GM23338 (cell line): Measurements from ENCODE around the gene SARM1. TPM values are rescaled to one million over a fixed set of nuclear protein-coding genes. Genes with fewer than 3 reads are reported as not detected.

ENCODE experiments used
- ATAC-seq: fragments of 200-7000 bp; cut with Tn5 transposase; 3 replicates; pipeline ENCODE4 v1.9.1; 2020
- DNase-seq: peaks from one replicate; pipeline ENCODE4 v3.0.0-alpha.2; 2015; ENCODE audit warnings: low spot score
- H2AFZ ChIP-seq: fragments of 200-600 bp; sonication (generic); 2 replicates; pipeline ENCODE4 v1.8.0; 2016; ENCODE audit warnings: antibody characterized with exemption, mild to moderate bottlenecking, moderate library complexity
- H3F3A ChIP-seq: fragments of 200-600 bp; sonication (generic); replicated peaks from 2 replicates; pipeline ENCODE4 v1.8.0; 2017; ENCODE audit warnings: antibody characterized with exemption, mixed run types, low read depth
- H3K27ac ChIP-seq: fragments of 200-600 bp; sonication (generic); 2 replicates; pipeline ENCODE4 v1.6.1; 2016; ENCODE audit warnings: low read depth
- H3K27me3 ChIP-seq: fragments of 200-600 bp; sonication (generic); 2 replicates; pipeline ENCODE4 v1.8.0; 2016; ENCODE audit warnings: mild to moderate bottlenecking, mixed run types, moderate library complexity; ENCODE audit not compliant: insufficient read depth
- H3K36me3 ChIP-seq: fragments of 200-600 bp; sonication (generic); 2 replicates; pipeline ENCODE4 v1.8.0; 2016; ENCODE audit warnings: mild to moderate bottlenecking; ENCODE audit not compliant: insufficient read depth
- H3K4me1 ChIP-seq: fragments of 200-600 bp; sonication (generic); 2 replicates; pipeline ENCODE4 v1.8.0; 2016; ENCODE audit warnings: mild to moderate bottlenecking, moderate library complexity; ENCODE audit not compliant: insufficient read depth
- H3K4me2 ChIP-seq: fragments of 200-600 bp; sonication (generic); 2 replicates; pipeline ENCODE4 v1.7.1; 2017; ENCODE audit warnings: mixed run types
- H3K4me3 ChIP-seq: fragments of 200-600 bp; sonication (generic); 2 replicates; pipeline ENCODE4 v1.6.1; 2016; ENCODE audit warnings: mixed run types
- H3K79me2 ChIP-seq: fragments of 200-600 bp; sonication (generic); replicated peaks from 2 replicates; pipeline ENCODE4 v1.8.0; 2017; ENCODE audit warnings: mild to moderate bottlenecking; ENCODE audit not compliant: insufficient read depth
- H3K9me2 ChIP-seq: fragments of 200-600 bp; sonication (generic); 2 replicates; pipeline ENCODE4 v1.8.0; 2017; ENCODE audit not compliant: insufficient read depth
- H4K20me1 ChIP-seq: fragments of 200-600 bp; sonication (generic); replicated peaks from 2 replicates; pipeline ENCODE4 v1.8.0; 2017; ENCODE audit warnings: mild to moderate bottlenecking; ENCODE audit not compliant: insufficient read depth
- H3K27ac Mint-ChIP-seq: 2 replicates; pipeline ENCODE4 v1.8.0; 2020; ENCODE audit warnings: inconsistent platforms, mild to moderate bottlenecking, moderate library complexity, mixed read lengths
- H3K27me3 Mint-ChIP-seq: 3 replicates; pipeline ENCODE4 v1.8.0; 2022; ENCODE audit warnings: low read depth, mild to moderate bottlenecking, moderate library complexity, mixed read lengths, inconsistent platforms; ENCODE audit not compliant: insufficient read depth, poor library complexity
- H3K36me3 Mint-ChIP-seq: 3 replicates; pipeline ENCODE4 v1.8.0; 2021; ENCODE audit warnings: low read depth, mild to moderate bottlenecking, inconsistent platforms, moderate library complexity, mixed read lengths
- H3K4me1 Mint-ChIP-seq: 3 replicates; pipeline ENCODE4 v1.8.0; 2020; ENCODE audit warnings: mild to moderate bottlenecking, inconsistent platforms, mixed read lengths
- H3K4me3 Mint-ChIP-seq: 3 replicates; pipeline ENCODE4 v1.8.0; 2021; ENCODE audit warnings: moderate library complexity, mild to moderate bottlenecking, inconsistent platforms, mixed read lengths
- H3K9me3 Mint-ChIP-seq: 3 replicates; pipeline ENCODE4 v1.8.0; 2020; ENCODE audit warnings: moderate library complexity, mild to moderate bottlenecking, inconsistent platforms, mixed read lengths
- EZH2 ChIP-seq: fragments of 200-600 bp; sonication (generic); IDR thresholded peaks from one replicate; pipeline ENCODE4 v1.8.0; 2017; ENCODE audit warnings: antibody characterized with exemption, mild to moderate bottlenecking, low read depth; ENCODE audit not compliant: unreplicated experiment
- JUNB ChIP-seq: IDR thresholded peaks from one replicate; pipeline ENCODE4 v1.6.1; 2016; ENCODE audit warnings: antibody characterized with exemption; ENCODE audit not compliant: unreplicated experiment
- NANOG ChIP-seq: IDR thresholded peaks from 2 replicates; pipeline ENCODE4 v1.6.1; 2016; ENCODE audit warnings: antibody characterized with exemption, borderline replicate concordance
- POLR2AphosphoS5 ChIP-seq: IDR thresholded peaks from 2 replicates; pipeline ENCODE4 v1.6.1; 2016; ENCODE audit warnings: antibody characterized with exemption, low read depth
- ZNF114 ChIP-seq: fragments of 250-450 bp; sonication (Bioruptor Pico); IDR thresholded peaks from 2 replicates; pipeline ENCODE4 v1.5.0; 2020; ENCODE audit warnings: mild to moderate bottlenecking, moderate library complexity
- ZNF331 ChIP-seq: fragments of 250-450 bp; sonication (Bioruptor Pico); IDR thresholded peaks from 2 replicates; pipeline ENCODE4 v1.5.0; 2020; ENCODE audit warnings: low read depth, mild to moderate bottlenecking, moderate library complexity
- polyA plus RNA-seq: library from polyadenylated mRNA; unstranded; fragments of >200 nt; fragmentation: Nextera tagmentation; extraction: Ambion mirVana; gene quantifications from 2 replicates; pipeline ENCODE4 v1.2.1, GENCODE V29; 2016
- total RNA-seq: library from RNA; depleted of rRNA; stranded (reverse); fragments of >200 nt; shearing (Covaris generic); gene quantifications from 2 replicates; pipeline ENCODE4 v1.2.3, GENCODE V29; 2014
- TF ChIP-seq, protein P1 (sequence below), 2 experiments: fragments of 200-600 bp in 1 of 2; sonication (generic) in 1 of 2; conservative IDR thresholded peaks; 2 replicates each; pipeline versions ENCODE4 v1.5.1 to v1.6.1; 2016 to 2017; ENCODE audit warnings: antibody characterized with exemption in 2 of 2, low read depth in 2 of 2, mild to moderate bottlenecking in 2 of 2, moderate library complexity in 1 of 2
- TF ChIP-seq, protein P2 (sequence below): IDR thresholded peaks from 2 replicates; pipeline ENCODE4 v1.6.1; 2016; ENCODE audit warnings: antibody characterized with exemption
- TF ChIP-seq, protein P3 (sequence below): IDR thresholded peaks from one replicate; pipeline ENCODE4 v1.6.1; 2018; ENCODE audit warnings: antibody characterized with exemption; ENCODE audit not compliant: unreplicated experiment

Gene SARM1
- total and polyA plus RNA-seq, 2 experiments from 2014 or later: 0.89 to 15.3 TPM

DNA sequence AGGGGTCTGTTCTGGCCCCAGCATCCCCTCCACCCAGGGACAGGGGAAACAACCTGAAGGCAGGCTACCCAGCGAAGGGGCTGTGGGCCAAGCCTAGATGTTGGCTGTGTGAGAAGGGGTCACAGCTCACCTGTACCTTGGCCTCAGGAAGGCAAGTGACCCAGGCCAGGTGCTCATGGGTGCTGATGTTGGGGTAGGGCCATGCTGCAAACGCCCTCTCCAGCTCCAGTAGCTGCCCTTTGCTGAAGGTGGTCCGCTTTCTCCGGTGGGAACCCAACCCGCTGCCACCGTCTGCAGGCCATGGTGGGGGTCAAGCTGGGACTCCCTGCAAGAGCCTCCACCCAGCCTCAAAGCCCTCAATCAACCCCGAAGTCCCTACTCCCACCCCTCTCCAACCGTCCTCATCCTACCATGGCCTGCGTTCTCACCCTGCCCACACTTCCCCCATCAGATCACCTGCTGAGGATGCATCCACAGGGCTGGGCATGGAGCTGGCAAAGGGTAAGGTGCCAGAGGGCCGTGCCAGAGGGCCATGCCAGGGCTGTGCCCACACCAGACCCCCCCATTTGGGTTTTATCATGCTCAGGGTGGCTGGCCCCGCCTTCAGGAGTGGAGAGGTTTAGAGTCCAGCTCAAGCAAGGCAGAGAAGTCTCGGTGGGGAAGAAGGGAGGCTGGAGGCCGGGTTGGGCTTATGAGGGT is 6.7 kb upstream of the SARM1 start, which contains the start of gene SEBOX:
TSS of gene SEBOX (minus strand) at position 535 of the 699 bp plus-strand sequence. CDS start at position 487, 48 bp downstream.
- H3K36me3 Mint-ChIP-seq: peaks cover 25% of the 10 kb centered on the region
- Histone ChIP-seq H3K79me2 (no peaks in the 10 kb centered on the region), H2AFZ (no peak within 1 kb of the TSS), H3K27me3 (no peaks in the 10 kb centered on the region), H3K4me2 (no peak within 1 kb of the TSS), H3F3A (no peaks in the 10 kb centered on the region), H3K36me3 (peaks cover 13% of the 10 kb centered on the region), H3K4me1 (no peaks in the 10 kb centered on the region), H3K27ac (no peak within 1 kb of the TSS), H3K9me2 (no peaks in the 10 kb centered on the region), H4K20me1 (no peaks in the 10 kb centered on the region; the same call in 1 of the 2 replicates), H3K4me3 (no peak within 1 kb of the TSS)
- no peak within 1 kb of the TSS for H3K27ac Mint-ChIP-seq
- H3K4me1 Mint-ChIP-seq: peaks cover 3% of the 10 kb centered on the region
- H3K9me3 Mint-ChIP-seq: no peaks in the 10 kb centered on the region
- no peak within 1 kb of the TSS for H3K4me3 Mint-ChIP-seq
- TF ChIP-seq JUNB: no peak
- TF ChIP-seq NANOG: no peak
- peaks cover 8% of the 10 kb centered on the region for H3K27me3 Mint-ChIP-seq
- DNase-seq (no peak), ATAC-seq (no peak)

DNA sequence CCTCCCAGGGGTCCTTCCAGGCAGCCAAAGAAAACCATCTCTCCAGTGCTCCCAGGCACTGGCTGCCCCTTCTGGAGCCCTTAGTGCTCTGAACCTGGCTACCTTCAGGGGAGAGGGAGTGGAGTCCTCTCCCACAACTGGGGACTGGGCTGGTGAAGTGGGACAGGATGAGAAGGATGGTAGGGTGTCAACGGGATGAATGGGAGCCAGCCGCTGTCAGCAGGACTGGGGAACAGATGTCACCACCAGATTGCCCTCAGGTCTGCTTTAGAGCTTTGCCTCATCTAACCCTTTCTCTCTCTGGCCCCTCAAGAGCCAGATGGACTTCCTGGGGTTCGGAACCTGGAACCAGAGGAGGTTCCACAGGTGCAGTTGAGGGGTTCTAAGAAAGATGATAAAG is 6.0 kb upstream of the SARM1 start:
- Histone ChIP-seq H3K36me3 (peaks cover 8% of the 10 kb centered on the region; the same call in 1 of the 2 replicates), H4K20me1 (no peaks in the 10 kb centered on the region; the same call in 1 of the 2 replicates), H3K27ac (no peak overlapping the region), H2AFZ (no peak overlapping the region), H3K79me2 (no peaks in the 10 kb centered on the region), H3K4me3 (no peak overlapping the region), H3K9me2 (no peaks in the 10 kb centered on the region), H3F3A (no peaks in the 10 kb centered on the region; the same call in 1 of the 2 replicates), H3K4me2 (no peak overlapping the region), H3K4me1 (peaks cover 2% of the 10 kb centered on the region; the same call in 1 of the 2 replicates), H3K27me3 (no peaks in the 10 kb centered on the region)
- DNase-seq (no peak), ATAC-seq (no peak)
- Mint-ChIP-seq H3K4me1 (peaks cover 10% of the 10 kb centered on the region), H3K27me3 (peaks cover 11% of the 10 kb centered on the region), H3K27ac (no peak overlapping the region), H3K4me3 (no peak overlapping the region), H3K36me3 (peaks cover 19% of the 10 kb centered on the region), H3K9me3 (no peaks in the 10 kb centered on the region)
- TF ChIP-seq, protein P1, sequence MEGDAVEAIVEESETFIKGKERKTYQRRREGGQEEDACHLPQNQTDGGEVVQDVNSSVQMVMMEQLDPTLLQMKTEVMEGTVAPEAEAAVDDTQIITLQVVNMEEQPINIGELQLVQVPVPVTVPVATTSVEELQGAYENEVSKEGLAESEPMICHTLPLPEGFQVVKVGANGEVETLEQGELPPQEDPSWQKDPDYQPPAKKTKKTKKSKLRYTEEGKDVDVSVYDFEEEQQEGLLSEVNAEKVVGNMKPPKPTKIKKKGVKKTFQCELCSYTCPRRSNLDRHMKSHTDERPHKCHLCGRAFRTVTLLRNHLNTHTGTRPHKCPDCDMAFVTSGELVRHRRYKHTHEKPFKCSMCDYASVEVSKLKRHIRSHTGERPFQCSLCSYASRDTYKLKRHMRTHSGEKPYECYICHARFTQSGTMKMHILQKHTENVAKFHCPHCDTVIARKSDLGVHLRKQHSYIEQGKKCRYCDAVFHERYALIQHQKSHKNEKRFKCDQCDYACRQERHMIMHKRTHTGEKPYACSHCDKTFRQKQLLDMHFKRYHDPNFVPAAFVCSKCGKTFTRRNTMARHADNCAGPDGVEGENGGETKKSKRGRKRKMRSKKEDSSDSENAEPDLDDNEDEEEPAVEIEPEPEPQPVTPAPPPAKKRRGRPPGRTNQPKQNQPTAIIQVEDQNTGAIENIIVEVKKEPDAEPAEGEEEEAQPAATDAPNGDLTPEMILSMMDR (conservative IDR thresholded peaks at IDR 0.05; ENCODE audit: low read depth in 2 of 2): no peak
- TF ChIP-seq ZNF331 (CRISPR knock-in tag): no peak

DNA sequence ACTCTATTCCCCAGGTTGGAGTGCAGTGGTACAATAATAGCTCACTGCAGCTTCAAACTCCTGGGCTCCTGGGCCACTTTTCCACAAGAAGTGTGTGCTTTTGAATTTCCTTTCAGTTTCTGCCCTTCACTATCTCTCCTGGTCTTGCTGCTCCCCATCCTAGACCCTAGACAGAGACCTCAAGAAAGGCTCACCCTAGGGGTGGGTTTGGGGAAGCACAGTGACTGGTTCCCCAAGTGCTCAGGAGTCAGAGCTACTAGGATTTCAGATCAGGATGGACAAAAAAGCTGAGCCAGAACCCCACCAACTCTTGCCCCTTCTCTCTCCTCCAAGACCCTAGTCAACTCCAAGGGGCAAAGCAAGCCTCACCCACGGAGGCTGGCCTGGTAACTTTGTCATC is 4.9 kb upstream of the SARM1 start:
- DNase-seq: peak; percentile 39
- no peak overlapping the region for H3K4me3 Mint-ChIP-seq
- no peak for TF ChIP-seq EZH2
- TF ChIP-seq, protein P1 (conservative IDR thresholded peaks at IDR 0.05; ENCODE audit: low read depth in 2 of 2): peak; percentile 12 to 30; a peak in 3 of 4 replicates
- TF ChIP-seq, protein P2, sequence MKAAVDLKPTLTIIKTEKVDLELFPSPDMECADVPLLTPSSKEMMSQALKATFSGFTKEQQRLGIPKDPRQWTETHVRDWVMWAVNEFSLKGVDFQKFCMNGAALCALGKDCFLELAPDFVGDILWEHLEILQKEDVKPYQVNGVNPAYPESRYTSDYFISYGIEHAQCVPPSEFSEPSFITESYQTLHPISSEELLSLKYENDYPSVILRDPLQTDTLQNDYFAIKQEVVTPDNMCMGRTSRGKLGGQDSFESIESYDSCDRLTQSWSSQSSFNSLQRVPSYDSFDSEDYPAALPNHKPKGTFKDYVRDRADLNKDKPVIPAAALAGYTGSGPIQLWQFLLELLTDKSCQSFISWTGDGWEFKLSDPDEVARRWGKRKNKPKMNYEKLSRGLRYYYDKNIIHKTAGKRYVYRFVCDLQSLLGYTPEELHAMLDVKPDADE: no peak
- no peak for TF ChIP-seq ZNF114 (CRISPR knock-in tag)
- no peak for TF ChIP-seq POLR2AphosphoS5
- TF ChIP-seq, protein P3, sequence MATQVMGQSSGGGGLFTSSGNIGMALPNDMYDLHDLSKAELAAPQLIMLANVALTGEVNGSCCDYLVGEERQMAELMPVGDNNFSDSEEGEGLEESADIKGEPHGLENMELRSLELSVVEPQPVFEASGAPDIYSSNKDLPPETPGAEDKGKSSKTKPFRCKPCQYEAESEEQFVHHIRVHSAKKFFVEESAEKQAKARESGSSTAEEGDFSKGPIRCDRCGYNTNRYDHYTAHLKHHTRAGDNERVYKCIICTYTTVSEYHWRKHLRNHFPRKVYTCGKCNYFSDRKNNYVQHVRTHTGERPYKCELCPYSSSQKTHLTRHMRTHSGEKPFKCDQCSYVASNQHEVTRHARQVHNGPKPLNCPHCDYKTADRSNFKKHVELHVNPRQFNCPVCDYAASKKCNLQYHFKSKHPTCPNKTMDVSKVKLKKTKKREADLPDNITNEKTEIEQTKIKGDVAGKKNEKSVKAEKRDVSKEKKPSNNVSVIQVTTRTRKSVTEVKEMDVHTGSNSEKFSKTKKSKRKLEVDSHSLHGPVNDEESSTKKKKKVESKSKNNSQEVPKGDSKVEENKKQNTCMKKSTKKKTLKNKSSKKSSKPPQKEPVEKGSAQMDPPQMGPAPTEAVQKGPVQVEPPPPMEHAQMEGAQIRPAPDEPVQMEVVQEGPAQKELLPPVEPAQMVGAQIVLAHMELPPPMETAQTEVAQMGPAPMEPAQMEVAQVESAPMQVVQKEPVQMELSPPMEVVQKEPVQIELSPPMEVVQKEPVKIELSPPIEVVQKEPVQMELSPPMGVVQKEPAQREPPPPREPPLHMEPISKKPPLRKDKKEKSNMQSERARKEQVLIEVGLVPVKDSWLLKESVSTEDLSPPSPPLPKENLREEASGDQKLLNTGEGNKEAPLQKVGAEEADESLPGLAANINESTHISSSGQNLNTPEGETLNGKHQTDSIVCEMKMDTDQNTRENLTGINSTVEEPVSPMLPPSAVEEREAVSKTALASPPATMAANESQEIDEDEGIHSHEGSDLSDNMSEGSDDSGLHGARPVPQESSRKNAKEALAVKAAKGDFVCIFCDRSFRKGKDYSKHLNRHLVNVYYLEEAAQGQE: no peak

More for the DNA sequence above, 4.9 kb upstream of the SARM1 start:
- Histone ChIP-seq H4K20me1 (no peaks in the 10 kb centered on the region), H3K79me2 (no peaks in the 10 kb centered on the region), H3F3A (no peaks in the 10 kb centered on the region; the same call in 1 of the 2 replicates), H3K27me3 (no peaks in the 10 kb centered on the region), H3K4me3 (no peak overlapping the region), H2AFZ (no peak overlapping the region), H3K36me3 (peaks cover 5% of the 10 kb centered on the region; the same call in 1 of the 2 replicates), H3K4me2 (no peak overlapping the region), H3K4me1 (peaks cover 9% of the 10 kb centered on the region; the same call in 1 of the 2 replicates), H3K9me2 (no peaks in the 10 kb centered on the region), H3K27ac (no peak overlapping the region)
- no peaks in the 10 kb centered on the region for H3K9me3 Mint-ChIP-seq
- peaks cover 13% of the 10 kb centered on the region for H3K4me1 Mint-ChIP-seq
- ATAC-seq: peak; percentile 8; the same call in 1 of the 3 replicates
- H3K27me3 Mint-ChIP-seq: peaks cover 14% of the 10 kb centered on the region
- H3K36me3 Mint-ChIP-seq: peaks cover 8% of the 10 kb centered on the region; the same call in 2 of the 3 replicates
- H3K27ac Mint-ChIP-seq: no peak overlapping the region
